UCSD-AML1 (cell line): ENCODE data around the gene ANKRD37.

Source experiments
- DNase-seq: peaks from one replicate; lab custom pipeline; 2025; ENCODE audit not compliant: unreplicated experiment; lab: John Stamatoyannopoulos, UW

ANKRD37 gene

DNA sequence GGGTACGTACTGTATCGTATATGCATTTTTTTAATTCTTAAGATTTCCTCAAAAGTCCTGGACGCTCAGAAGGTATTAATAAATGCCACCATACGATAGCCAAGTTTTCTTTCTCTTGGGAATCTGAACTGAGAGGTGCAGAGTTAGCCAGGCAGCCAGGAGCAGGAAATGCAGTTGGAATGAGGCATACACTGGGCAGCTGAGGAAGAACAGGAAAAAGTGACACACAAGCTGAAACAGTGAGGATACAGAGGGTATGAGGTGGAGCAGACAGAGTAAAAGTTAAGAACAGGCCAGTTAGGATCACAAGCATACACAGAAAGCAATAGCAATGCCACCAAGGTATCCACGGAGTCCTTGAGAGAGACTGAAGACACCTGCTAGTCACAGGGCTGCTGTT lies 15.8 kb downstream of the ANKRD37 start:
- no peak for DNase-seq

DNA sequence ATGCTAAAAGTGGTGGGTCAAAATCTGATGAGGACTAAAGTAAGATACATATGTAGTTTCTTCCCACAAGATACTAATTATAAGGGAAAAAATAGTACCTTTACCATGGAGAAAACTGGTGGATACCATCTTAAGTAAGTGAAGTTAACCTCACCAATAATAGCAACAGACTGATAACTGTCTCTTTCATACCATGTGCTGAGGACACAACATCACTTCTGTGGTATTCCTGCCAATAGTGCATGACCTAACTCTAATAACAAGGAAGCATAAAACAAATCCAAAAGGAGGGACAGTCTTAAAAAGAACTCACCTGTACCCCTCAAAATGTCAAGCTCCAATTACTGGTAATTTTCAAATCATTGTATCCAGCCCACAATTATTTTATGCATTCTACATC lies 20.3 kb downstream of the ANKRD37 start:
- DNase-seq = no peak

DNA sequence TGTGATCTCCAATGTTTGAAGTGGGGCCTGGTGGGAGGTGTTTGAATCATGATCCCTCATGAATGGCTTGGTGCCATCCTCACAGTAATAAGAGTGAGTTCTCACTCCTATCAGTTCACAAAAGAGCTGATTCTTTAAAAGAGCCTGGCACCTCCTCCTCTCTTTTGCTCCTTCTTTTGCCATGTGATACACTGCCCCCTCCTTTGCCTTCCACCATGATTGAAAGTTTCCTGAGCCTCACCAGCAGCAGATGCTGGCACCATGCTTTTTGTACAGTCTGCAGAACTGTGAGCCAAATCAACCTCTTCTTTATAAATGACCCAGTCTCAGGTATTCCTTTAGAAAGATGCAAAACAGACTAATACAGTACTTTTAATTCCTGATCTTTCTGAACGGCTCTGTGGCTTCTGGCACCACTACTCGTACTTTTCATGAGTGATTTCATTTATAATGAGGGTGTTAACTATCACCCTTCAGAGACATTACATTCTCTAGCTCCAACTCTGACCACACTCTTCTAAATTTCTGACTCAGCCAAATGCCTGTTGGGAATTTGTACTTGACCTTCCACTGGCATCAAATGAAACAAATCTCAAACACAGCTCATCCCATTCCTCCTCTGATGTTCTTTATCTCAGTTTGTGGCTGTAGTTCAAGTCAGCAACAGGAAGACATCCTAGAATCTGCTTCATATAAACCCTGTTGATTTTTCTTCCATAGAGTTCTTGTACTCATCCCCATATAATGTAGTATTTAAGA lies 24.9 kb downstream of the ANKRD37 start:
- no peak for DNase-seq

DNA sequence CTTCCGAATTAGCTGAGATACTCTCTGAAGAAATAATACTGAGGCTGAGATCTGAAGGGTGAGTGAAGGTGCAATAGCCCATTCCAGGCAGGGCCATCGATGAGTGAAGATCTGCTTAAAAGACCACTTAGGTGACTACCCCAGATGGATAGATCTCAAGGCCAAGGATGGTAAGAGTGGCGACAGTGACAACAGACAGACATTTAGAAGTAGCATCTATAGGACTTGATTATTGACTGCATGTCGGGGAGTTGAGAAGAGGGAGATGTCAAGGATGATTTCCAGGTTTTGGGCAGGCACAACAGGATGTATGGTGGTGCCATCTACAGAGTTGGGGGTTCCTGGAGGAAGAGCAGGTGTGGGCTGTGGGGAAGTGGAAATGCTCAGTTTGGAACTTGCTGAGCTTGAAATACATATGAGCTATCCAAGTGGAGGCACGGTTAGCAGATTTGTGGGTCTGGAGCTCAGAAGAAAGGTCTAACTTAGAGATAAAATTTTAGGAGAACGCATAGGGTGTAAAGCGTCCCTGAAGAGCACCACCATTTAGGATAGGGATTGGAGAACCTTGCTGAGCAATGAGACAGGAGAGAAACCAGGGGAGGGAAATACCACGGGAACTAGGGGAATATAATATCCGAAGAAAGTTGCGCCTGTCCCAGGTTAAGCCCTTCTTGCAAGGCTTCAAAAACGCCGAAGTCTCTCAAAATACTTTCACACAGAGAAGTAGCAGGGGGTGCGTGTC lies 28.4 kb downstream of the ANKRD37 start:
- DNase-seq = peak; percentile 19

DNA sequence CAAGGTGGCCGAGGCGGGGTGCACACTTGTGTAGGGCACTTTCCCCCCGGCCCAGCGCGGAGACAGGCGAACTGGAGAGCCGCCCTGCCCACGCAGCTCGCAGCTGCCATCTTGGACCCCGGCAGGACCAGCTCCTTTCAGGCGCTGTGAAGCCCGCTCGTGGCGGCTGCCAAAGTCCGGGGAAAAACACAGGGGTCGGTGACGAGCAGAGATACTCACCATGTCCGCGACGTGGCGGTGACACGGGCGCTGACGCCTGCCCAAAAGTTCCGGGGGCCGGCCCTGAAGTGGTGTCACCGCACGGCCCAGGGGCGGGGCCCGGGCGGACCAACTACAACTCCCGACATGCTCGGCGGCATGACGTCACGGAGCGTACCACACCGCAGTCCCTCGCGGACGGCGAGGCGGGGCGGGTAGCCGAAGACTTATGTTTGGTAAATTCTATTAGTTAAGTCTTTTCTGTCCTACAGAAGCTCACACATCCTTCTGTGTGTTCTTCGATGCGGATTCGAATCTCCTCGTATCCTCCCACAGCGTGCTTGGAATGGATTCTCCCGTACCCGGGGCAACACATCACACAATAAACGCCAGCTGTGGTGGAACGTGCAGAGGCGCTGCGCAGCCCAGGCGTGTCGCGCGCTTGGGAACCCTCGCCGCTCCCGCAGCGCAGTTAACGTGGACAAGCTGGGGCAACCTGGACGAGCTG lies 29.2 kb downstream of the ANKRD37 start, which contains the start of gene UFSP2:
Gene UFSP2 (minus strand): TSS at position 318 of the 706 bp plus-strand sequence. CDS start 96 bp downstream, at position 222.
- peak; percentile 88 for DNase-seq

DNA sequence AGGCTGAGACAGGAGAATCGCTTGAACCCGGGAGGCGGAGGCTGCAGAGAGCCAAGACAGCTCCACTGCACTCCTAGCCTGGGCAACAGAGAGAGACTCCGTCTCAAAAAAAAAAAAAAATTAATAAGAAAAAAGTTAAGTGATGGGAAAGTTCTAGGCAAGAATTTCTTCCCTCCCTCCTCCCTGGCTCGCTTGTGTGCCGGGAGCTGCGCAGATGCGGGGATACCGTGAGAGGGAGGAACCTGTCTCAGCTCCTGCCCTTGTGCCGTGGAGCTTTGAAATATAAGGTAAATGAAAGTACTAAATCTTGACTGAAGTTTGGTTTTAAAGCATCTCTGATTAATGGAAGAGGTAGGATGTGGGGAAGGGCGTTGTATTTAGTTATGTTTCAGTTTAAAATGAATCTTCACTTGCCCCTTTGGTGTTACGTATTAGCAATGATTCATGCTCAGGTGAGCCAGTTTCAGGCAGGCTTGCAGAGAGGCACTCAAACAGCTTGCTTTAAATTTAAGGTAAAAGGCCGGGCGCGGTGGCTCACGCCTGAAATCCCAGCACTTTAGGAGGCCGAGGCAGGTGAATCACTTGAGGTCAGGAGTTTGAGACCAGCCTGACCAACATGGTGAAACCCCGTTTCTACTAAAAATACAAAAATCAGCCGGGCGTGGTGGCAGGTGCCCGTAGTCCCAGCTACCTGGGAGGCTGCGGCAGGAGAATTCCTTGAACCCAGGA lies 30.5 kb downstream of the ANKRD37 start:
- DNase-seq = no peak

DNA sequence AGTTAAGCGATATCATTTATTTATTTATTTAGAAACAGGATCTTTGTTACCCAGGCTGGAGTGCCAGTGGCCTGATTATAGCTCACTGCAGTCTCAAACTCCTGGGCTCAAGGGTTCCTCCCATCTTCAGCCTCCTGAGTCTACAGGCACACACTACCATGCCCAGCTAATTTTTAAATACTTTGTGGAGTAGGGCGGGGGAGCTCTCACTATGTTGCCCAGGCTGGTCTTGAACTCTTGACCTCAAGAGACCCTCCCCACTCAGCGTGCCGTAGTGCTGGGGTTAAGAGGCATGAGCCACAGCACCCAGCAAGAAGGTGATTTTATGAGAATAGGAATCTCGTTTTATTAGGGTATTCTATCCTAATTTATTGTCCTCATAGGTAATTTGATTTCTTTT lies 33.0 kb downstream of the ANKRD37 start:
- no peak for DNase-seq

DNA sequence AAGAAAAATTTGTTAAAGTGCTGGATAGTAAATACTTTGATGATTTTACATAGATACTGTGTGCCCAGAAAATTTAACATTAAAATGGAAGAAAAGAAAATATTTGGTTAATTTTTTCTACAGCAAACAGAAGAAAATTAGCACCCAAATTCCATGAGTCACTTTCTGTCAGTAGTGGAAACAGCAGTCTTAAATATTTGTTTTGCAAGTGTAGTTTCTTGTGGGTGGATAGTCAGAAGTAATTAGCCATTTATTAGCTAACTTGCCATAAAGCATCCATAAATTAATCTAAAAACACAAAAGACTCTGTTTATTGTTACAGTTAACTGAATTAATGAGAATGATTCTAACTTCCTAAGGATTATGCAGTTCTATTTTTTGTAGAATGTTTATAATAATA lies 38.8 kb downstream of the ANKRD37 start:
- no peak for DNase-seq

DNA sequence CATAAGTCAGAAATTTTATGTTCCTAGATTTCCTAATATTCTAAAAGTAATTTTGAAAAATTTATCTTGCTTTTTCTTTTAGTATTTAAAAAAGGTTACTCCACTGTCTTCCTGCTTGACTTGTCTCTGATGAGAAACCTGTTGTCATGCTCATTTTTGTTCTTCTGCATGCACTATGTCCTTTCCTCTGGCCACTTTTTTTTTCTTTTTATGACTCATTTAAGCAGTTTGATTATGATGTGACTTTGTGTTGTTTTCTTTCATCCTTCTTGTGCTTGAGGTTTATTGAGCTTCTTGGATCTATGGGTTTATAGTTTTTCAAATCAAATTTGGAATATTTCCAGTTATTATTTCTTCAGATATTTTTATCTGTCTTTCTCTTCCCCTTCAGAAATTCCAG lies 41.2 kb downstream of the ANKRD37 start:
- DNase-seq = no peak

DNA sequence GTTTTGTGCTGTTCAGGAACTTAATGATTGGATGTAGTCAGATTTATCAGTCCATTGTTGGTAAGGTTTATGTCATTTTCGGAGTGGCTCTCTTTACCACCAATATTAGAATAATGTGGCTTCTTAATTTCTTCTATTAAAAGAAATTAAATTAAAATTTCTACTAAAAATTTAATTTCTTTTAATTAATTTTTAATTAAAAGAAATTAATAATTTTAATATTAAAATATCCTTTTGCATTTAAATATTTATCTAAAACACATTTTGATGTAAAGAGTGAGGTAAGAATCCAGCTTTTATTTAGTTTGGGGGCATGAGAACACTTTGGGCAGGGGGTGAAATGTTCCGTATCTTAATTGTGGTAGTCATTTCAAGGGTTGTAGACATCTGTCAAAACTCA lies 44.8 kb downstream of the ANKRD37 start:
- DNase-seq = no peak

DNA sequence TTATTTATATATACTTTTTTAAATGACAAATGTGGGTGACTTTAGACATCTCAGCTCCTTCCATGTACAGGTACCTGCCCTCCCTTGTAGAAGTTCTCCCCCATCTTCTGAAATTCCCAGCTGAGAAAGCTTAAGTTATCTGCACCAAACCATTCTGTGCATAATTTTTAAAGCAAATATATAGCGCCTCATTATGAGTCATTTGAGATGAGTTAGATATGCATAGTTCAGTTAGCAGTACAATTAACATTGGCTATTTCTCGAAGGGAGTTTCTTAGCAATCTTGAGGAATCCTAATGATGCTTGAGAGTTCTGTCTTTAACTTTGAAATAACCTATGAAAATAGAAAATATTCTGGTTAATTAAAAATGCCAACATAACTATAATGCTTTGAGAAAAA lies 48.6 kb downstream of the ANKRD37 start:
- no peak for DNase-seq
